SK-N-SH treated with all-trans-retinoic acid at 6 μM for 48 hours (cell line): Measurements from ENCODE around the gene RPL18.

Source experiments
- ATAC-seq: fragments of 200-7000 bp; cut with Tn5 transposase; 3 replicates; pipeline ENCODE4 v1.9.1; 2020; ENCODE audit warnings: mild to moderate bottlenecking, moderate library complexity
- ARNTL ChIP-seq: fragments of 450-650 bp; formaldehyde crosslinking; IDR thresholded peaks from 2 replicates; pipeline ENCODE4 v1.5.0; 2020; ENCODE audit warnings: low read depth, mild to moderate bottlenecking, moderate library complexity, borderline replicate concordance
- BACH2 ChIP-seq: fragments of 250-450 bp; sonication (Bioruptor Pico); IDR thresholded peaks from 2 replicates; pipeline ENCODE4 v1.9.0; 2021; ENCODE audit warnings: mild to moderate bottlenecking, borderline replicate concordance
- CREB5 ChIP-seq: fragments of 250-450 bp; sonication (Bioruptor Pico); IDR thresholded peaks from 2 replicates; pipeline ENCODE4 v1.5.1; 2020; ENCODE audit warnings: low read depth, mild to moderate bottlenecking, moderate library complexity
- CSDC2 ChIP-seq: fragments of 250-450 bp; sonication (Bioruptor Pico); IDR thresholded peaks from 2 replicates; pipeline ENCODE4 v1.5.0; 2020; ENCODE audit warnings: mild to moderate bottlenecking, moderate library complexity
- ESRRG ChIP-seq: fragments of 250-450 bp; sonication (Bioruptor Pico); IDR thresholded peaks from 2 replicates; pipeline ENCODE4 v1.6.1; 2021; ENCODE audit warnings: mild to moderate bottlenecking
- GLIS3 ChIP-seq: fragments of 250-450 bp; sonication (Bioruptor Pico); IDR thresholded peaks from 2 replicates; pipeline ENCODE4 v1.5.0; 2020; ENCODE audit warnings: mild to moderate bottlenecking, moderate library complexity
- ISL1 ChIP-seq: fragments of 250-450 bp; sonication (Bioruptor Pico); IDR thresholded peaks from 2 replicates; pipeline ENCODE4 v2.1.2; 2022; ENCODE audit warnings: mild to moderate bottlenecking, moderate library complexity
- OSR1 ChIP-seq: fragments of 250-450 bp; sonication (Bioruptor Pico); IDR thresholded peaks from 2 replicates; pipeline ENCODE4 v1.8.0; 2022; ENCODE audit warnings: moderate library complexity, mild to moderate bottlenecking, inconsistent platforms
- PPARA ChIP-seq: fragments of 250-450 bp; sonication (Bioruptor Pico); IDR thresholded peaks from 2 replicates; pipeline ENCODE4 v1.5.0; 2020; ENCODE audit warnings: mild to moderate bottlenecking, borderline replicate concordance
- RARB ChIP-seq: fragments of 250-450 bp; sonication (Bioruptor Pico); IDR thresholded peaks from 2 replicates; pipeline ENCODE4 v1.8.0; 2021; ENCODE audit warnings: mild to moderate bottlenecking, moderate library complexity
- SNAI2 ChIP-seq: fragments of 250-450 bp; sonication (Bioruptor Pico); IDR thresholded peaks from 2 replicates; pipeline ENCODE4 v1.5.0; 2020; ENCODE audit warnings: mild to moderate bottlenecking, moderate library complexity
- TCF4 ChIP-seq: fragments of 250-450 bp; sonication (Bioruptor Pico); IDR thresholded peaks from 2 replicates; pipeline ENCODE4 v1.8.0; 2021; ENCODE audit warnings: mild to moderate bottlenecking, moderate library complexity, borderline replicate concordance
- TOX ChIP-seq: fragments of 250-450 bp; sonication (Bioruptor Pico); IDR thresholded peaks from 2 replicates; pipeline ENCODE4 v1.8.0; 2021; ENCODE audit warnings: mild to moderate bottlenecking, moderate library complexity, borderline replicate concordance
- TSHZ2 ChIP-seq: fragments of 250-450 bp; sonication (Bioruptor Pico); IDR thresholded peaks from 2 replicates; pipeline ENCODE4 v1.5.0; 2020; ENCODE audit warnings: mild to moderate bottlenecking, moderate library complexity
- ZC3H10 ChIP-seq: fragments of 250-450 bp; sonication (Bioruptor Pico); IDR thresholded peaks from 2 replicates; pipeline ENCODE4 v1.5.1; 2021; ENCODE audit warnings: mild to moderate bottlenecking, moderate library complexity
- ZFP3 ChIP-seq: fragments of 250-450 bp; sonication (Bioruptor Pico); IDR thresholded peaks from 2 replicates; pipeline ENCODE4 v1.5.0; 2020; ENCODE audit warnings: mild to moderate bottlenecking, moderate library complexity
- ZFP30 ChIP-seq: fragments of 450-650 bp; formaldehyde crosslinking; IDR thresholded peaks from 2 replicates; pipeline ENCODE4 v1.5.0; 2022; ENCODE audit warnings: mild to moderate bottlenecking, moderate library complexity
- ZNF565 ChIP-seq: fragments of 450-650 bp; formaldehyde crosslinking; conservative IDR thresholded peaks from 2 replicates; pipeline ENCODE4 v1.5.0; 2020; ENCODE audit warnings: low read depth, mild to moderate bottlenecking, moderate library complexity
- ZNF70 ChIP-seq: fragments of 450-650 bp; formaldehyde crosslinking; IDR thresholded peaks from 2 replicates; pipeline ENCODE4 v1.5.0; 2020; ENCODE audit warnings: mild to moderate bottlenecking, moderate library complexity
- TF ChIP-seq, protein P1 (sequence below): fragments of 250-450 bp; sonication (Bioruptor Pico); IDR thresholded peaks from 2 replicates; pipeline ENCODE4 v1.8.0; 2021; ENCODE audit warnings: low read depth, mild to moderate bottlenecking, moderate library complexity, borderline replicate concordance
- TF ChIP-seq, protein P2 (sequence below): fragments of 250-450 bp; sonication (Bioruptor Pico); IDR thresholded peaks from 2 replicates; pipeline ENCODE4 v1.5.1; 2021; ENCODE audit warnings: mild to moderate bottlenecking, moderate library complexity

RPL18 gene

DNA sequence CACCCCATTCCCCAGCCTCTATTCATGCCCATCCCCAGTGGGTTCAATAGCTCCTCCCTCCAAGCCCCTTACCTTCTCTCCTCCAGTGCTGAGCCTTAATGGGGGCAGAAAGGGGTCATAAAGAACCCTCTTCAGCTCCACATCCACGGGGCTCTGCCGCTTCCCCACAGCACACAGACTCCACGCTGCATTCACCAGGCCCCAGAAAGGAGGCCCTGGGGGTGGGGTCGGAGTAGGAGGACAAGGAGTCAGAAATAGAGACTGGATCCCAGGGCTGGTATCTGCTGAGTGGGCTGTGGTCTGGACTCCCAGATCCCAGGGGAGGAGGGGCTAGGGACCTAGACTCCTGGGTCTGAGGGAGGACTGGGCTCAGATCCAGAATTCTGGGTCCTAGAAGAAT lies 25.4 kb upstream of the RPL18 start:
- ATAC-seq: no peak
- TF ChIP-seq PPARA (CRISPR knock-in tag): no peak
- TF ChIP-seq, protein P1, sequence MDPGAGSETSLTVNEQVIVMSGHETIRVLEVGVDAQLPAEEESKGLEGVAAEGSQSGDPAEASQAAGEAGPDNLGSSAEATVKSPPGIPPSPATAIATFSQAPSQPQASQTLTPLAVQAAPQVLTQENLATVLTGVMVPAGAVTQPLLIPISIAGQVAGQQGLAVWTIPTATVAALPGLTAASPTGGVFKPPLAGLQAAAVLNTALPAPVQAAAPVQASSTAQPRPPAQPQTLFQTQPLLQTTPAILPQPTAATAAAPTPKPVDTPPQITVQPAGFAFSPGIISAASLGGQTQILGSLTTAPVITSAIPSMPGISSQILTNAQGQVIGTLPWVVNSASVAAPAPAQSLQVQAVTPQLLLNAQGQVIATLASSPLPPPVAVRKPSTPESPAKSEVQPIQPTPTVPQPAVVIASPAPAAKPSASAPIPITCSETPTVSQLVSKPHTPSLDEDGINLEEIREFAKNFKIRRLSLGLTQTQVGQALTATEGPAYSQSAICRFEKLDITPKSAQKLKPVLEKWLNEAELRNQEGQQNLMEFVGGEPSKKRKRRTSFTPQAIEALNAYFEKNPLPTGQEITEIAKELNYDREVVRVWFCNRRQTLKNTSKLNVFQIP (CRISPR knock-in tag): no peak
- TF ChIP-seq ZFP30 (CRISPR knock-in tag): no peak
- TF ChIP-seq TOX (CRISPR knock-in tag): no peak
- TF ChIP-seq ZNF565 (CRISPR knock-in tag): no peak
- TF ChIP-seq ZNF70 (CRISPR knock-in tag): no peak
- TF ChIP-seq, protein P2, sequence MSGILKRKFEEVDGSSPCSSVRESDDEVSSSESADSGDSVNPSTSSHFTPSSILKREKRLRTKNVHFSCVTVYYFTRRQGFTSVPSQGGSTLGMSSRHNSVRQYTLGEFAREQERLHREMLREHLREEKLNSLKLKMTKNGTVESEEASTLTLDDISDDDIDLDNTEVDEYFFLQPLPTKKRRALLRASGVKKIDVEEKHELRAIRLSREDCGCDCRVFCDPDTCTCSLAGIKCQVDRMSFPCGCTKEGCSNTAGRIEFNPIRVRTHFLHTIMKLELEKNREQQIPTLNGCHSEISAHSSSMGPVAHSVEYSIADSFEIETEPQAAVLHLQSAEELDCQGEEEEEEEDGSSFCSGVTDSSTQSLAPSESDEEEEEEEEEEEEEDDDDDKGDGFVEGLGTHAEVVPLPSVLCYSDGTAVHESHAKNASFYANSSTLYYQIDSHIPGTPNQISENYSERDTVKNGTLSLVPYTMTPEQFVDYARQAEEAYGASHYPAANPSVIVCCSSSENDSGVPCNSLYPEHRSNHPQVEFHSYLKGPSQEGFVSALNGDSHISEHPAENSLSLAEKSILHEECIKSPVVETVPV (CRISPR knock-in tag): no peak
- TF ChIP-seq ZC3H10 (CRISPR knock-in tag): no peak
- no peak for TF ChIP-seq ARNTL (CRISPR knock-in tag)
- TF ChIP-seq ZFP3 (CRISPR knock-in tag): no peak
- TF ChIP-seq TCF4: no peak
- TF ChIP-seq ESRRG (CRISPR knock-in tag): no peak

DNA sequence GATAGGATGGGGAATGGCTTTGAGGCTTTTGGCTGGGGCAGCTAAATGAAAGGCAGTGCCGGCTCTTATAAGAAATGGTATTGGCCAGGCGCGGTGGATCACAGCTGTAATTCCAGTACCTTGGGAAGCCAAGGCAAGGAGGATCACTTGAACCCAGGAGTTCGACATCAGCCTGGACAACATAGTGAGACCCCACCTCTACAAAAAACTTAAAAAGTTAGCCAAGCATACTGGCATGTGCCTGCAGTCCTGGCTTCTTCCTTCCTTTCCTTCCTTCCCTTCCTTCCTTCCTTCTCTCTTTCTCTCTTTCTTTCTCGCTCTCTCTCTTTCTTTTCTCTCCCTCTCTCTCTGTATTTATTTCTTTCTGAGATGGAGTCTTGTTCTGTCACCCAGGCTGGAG lies 23.9 kb upstream of the RPL18 start:
- ATAC-seq: no peak
- TF ChIP-seq ZFP3 (CRISPR knock-in tag): no peak
- TF ChIP-seq, protein P2 (CRISPR knock-in tag): no peak
- TF ChIP-seq RARB: no peak
- TF ChIP-seq TSHZ2 (CRISPR knock-in tag): no peak
- no peak for TF ChIP-seq CREB5 (CRISPR knock-in tag)
- no peak for TF ChIP-seq GLIS3
- TF ChIP-seq ZNF565 (CRISPR knock-in tag): no peak
- TF ChIP-seq PPARA (CRISPR knock-in tag): no peak
- TF ChIP-seq BACH2 (CRISPR knock-in tag): no peak
- TF ChIP-seq ISL1 (CRISPR knock-in tag): no peak
- no peak for TF ChIP-seq CSDC2 (CRISPR knock-in tag)
- TF ChIP-seq, protein P1 (CRISPR knock-in tag): no peak
- TF ChIP-seq TOX (CRISPR knock-in tag): no peak
- TF ChIP-seq ESRRG (CRISPR knock-in tag): no peak
- no peak for TF ChIP-seq SNAI2 (CRISPR knock-in tag)
- TF ChIP-seq ARNTL (CRISPR knock-in tag): no peak
- no peak for TF ChIP-seq TCF4
- TF ChIP-seq ZFP30 (CRISPR knock-in tag): no peak
- no peak for TF ChIP-seq OSR1
- TF ChIP-seq ZC3H10 (CRISPR knock-in tag): no peak
